HepG2 (cell line): ENCODE data around the gene ADAMTS17. TPM values are rescaled to one million over a fixed set of nuclear protein-coding genes. Genes with fewer than 3 reads are reported as not detected.

Experiments
- HOXA5 ChIP-seq: sonication (generic); formaldehyde crosslinking; IDR thresholded peaks from 2 replicates; pipeline ENCODE4 v1.4.0; 2020; ENCODE audit warnings: missing genetic modification reagents
- NFE2 ChIP-seq: sonication (generic); formaldehyde crosslinking; IDR thresholded peaks from 2 replicates; pipeline ENCODE4 v1.4.0; 2020; ENCODE audit warnings: missing genetic modification reagents
- U2AF2 ChIP-seq: fragments of 200-400 bp; formaldehyde crosslinking; IDR thresholded peaks from 2 replicates; pipeline ENCODE4 v1.6.1; 2017; ENCODE audit warnings: low read depth, mild to moderate bottlenecking, low read length
- ZNF317 ChIP-seq: sonication (generic); formaldehyde crosslinking; IDR thresholded peaks from 2 replicates; pipeline ENCODE4 v1.5.0; 2020; ENCODE audit warnings: mild to moderate bottlenecking, missing genetic modification reagents
- ZNF615 ChIP-seq: sonication (generic); formaldehyde crosslinking; IDR thresholded peaks from 2 replicates; pipeline ENCODE4 v1.5.0; 2020; ENCODE audit warnings: mild to moderate bottlenecking, missing genetic modification reagents, borderline replicate concordance
- ZNF619 ChIP-seq: sonication (generic); formaldehyde crosslinking; IDR thresholded peaks from 2 replicates; pipeline ENCODE4 v1.4.0; 2020; ENCODE audit warnings: mild to moderate bottlenecking, missing genetic modification reagents
- ZNF670 ChIP-seq: sonication (generic); formaldehyde crosslinking; IDR thresholded peaks from 2 replicates; pipeline ENCODE4 v1.8.0; 2022; ENCODE audit warnings: mild to moderate bottlenecking, missing genetic modification reagents, borderline replicate concordance
- ZNF782 ChIP-seq: sonication (generic); formaldehyde crosslinking; IDR thresholded peaks from 2 replicates; pipeline ENCODE4 v1.4.0; 2020; ENCODE audit warnings: missing genetic modification reagents, mild to moderate bottlenecking, borderline replicate concordance
- polyA plus RNA-seq, 8 experiments: library from polyadenylated mRNA; depleted of rRNA in 3 of 8; stranded (reverse) in 7 of 8; unstranded in 1 of 8; fragments of >200 nt; fragmentation: Illumina TruSeq in 4 of 8; extraction: Trizol in 4 of 8; gene quantifications; 2 replicates each; pipeline versions ENCODE4 v1.2.1 to v1.2.3, GENCODE V29; 2011 to 2016; ENCODE audit warnings: low read depth in 4 of 8, missing spikeins in 1 of 8, mixed read lengths in 1 of 8; ENCODE audit not compliant: insufficient read depth in 1 of 8
- total RNA-seq, 5 experiments: library from RNA; depleted of rRNA; stranded (reverse); fragments of >200 nt; fragmentation: Illumina TruSeq; extraction: Trizol; gene quantifications; 2 replicates each; pipeline ENCODE4 v1.2.3, GENCODE V29; 2016; ENCODE audit warnings: low read depth in 1 of 5
- TF ChIP-seq, protein P1 (sequence below): IDR thresholded peaks from 2 replicates; pipeline ENCODE4 v1.6.1; 2016; ENCODE audit warnings: missing compliant biosample characterization, missing genetic modification reagents, borderline replicate concordance
- TF ChIP-seq, protein P2 (sequence below): sonication (generic); formaldehyde crosslinking; IDR thresholded peaks from 2 replicates; pipeline ENCODE4 v1.4.0; 2020; ENCODE audit warnings: missing genetic modification reagents
- TF ChIP-seq, protein P3 (sequence below): sonication (generic); formaldehyde crosslinking; IDR thresholded peaks from 2 replicates; pipeline ENCODE4 v1.4.0; 2020; ENCODE audit warnings: missing genetic modification reagents, low read depth, mild to moderate bottlenecking, borderline replicate concordance
- TF ChIP-seq, protein P4 (sequence below): sonication (generic); formaldehyde crosslinking; IDR thresholded peaks from 2 replicates; pipeline ENCODE4 v1.5.0; 2020; ENCODE audit warnings: mild to moderate bottlenecking, missing genetic modification reagents, borderline replicate concordance

ADAMTS17 gene
- total and polyA plus RNA-seq, 2 of the 13 experiments (the other 11 are each of a cell fraction or from before 2014, with no cell fraction given) = 0.02 to 0.04 TPM

DNA sequence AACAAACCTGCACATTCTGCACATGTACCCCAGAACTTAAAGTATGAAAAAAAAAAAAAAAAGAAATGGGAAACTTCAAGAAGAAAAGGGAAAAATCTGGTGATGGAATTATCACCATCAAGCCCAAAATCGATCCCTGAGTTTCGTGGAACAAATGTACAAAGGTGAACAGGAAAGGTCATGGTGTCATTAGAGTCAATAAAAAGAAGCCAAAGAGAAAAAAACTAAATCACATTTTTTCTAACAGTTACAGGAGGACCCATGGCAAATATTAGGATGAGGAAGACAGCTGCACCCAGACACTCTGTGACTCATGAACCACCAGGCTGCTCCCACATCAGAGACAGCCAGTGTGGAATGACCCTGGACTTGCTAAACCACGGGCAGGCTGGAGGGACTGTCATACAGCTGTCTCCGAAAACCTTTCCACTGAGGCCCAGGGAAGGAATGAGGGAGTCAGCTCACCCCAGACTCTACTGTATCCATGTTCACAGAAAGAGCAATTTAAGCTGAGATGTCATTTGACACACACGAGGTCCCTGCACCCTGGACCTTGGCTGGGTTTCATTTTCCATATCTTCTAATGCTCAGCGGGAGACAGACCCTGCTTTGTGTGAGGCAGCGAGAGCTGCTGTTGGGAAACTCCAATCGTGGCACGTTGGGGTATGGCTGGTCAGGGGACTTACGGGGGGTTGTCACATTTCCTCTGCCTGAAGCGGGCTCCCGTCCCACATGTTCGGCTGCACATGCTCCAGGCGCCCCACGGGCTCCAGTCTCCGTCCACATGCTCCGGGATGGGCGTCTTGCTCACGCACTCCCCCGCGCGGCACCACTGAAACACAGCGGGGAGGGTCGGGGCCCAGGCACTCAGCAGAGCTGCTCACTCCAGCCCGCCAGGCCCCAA, 210.2 kb downstream of the ADAMTS17 start (continued):
- TF ChIP-seq, protein P1, sequence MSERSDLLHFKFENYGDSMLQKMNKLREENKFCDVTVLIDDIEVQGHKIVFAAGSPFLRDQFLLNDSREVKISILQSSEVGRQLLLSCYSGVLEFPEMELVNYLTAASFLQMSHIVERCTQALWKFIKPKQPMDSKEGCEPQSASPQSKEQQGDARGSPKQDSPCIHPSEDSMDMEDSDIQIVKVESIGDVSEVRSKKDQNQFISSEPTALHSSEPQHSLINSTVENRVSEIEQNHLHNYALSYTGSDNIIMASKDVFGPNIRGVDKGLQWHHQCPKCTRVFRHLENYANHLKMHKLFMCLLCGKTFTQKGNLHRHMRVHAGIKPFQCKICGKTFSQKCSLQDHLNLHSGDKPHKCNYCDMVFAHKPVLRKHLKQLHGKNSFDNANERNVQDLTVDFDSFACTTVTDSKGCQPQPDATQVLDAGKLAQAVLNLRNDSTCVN (CRISPR knock-in tag) = no peak
- TF ChIP-seq ZNF782 (no peak), U2AF2 (no peak), ZNF615 (CRISPR knock-in tag) (no peak), ZNF619 (CRISPR knock-in tag) (peak; percentile 94), ZNF317 (peak; percentile 81), ZNF670 (CRISPR knock-in tag) (no peak), HOXA5 (peak; percentile 57; the same call in 1 of the 2 replicates), NFE2 (no peak)
- TF ChIP-seq, protein P2, sequence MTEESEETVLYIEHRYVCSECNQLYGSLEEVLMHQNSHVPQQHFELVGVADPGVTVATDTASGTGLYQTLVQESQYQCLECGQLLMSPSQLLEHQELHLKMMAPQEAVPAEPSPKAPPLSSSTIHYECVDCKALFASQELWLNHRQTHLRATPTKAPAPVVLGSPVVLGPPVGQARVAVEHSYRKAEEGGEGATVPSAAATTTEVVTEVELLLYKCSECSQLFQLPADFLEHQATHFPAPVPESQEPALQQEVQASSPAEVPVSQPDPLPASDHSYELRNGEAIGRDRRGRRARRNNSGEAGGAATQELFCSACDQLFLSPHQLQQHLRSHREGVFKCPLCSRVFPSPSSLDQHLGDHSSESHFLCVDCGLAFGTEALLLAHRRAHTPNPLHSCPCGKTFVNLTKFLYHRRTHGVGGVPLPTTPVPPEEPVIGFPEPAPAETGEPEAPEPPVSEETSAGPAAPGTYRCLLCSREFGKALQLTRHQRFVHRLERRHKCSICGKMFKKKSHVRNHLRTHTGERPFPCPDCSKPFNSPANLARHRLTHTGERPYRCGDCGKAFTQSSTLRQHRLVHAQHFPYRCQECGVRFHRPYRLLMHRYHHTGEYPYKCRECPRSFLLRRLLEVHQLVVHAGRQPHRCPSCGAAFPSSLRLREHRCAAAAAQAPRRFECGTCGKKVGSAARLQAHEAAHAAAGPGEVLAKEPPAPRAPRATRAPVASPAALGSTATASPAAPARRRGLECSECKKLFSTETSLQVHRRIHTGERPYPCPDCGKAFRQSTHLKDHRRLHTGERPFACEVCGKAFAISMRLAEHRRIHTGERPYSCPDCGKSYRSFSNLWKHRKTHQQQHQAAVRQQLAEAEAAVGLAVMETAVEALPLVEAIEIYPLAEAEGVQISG (CRISPR knock-in tag) = peak; percentile 63
- TF ChIP-seq, protein P3, sequence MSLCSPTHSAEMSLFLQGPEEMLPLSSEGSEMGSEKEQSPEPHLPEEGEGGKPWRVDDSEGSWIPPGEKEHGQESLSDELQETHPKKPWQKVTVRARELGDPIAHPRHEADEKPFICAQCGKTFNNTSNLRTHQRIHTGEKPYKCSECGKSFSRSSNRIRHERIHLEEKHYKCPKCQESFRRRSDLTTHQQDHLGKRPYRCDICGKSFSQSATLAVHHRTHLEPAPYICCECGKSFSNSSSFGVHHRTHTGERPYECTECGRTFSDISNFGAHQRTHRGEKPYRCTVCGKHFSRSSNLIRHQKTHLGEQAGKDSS (CRISPR knock-in tag) = peak; percentile 84
- TF ChIP-seq, protein P4, sequence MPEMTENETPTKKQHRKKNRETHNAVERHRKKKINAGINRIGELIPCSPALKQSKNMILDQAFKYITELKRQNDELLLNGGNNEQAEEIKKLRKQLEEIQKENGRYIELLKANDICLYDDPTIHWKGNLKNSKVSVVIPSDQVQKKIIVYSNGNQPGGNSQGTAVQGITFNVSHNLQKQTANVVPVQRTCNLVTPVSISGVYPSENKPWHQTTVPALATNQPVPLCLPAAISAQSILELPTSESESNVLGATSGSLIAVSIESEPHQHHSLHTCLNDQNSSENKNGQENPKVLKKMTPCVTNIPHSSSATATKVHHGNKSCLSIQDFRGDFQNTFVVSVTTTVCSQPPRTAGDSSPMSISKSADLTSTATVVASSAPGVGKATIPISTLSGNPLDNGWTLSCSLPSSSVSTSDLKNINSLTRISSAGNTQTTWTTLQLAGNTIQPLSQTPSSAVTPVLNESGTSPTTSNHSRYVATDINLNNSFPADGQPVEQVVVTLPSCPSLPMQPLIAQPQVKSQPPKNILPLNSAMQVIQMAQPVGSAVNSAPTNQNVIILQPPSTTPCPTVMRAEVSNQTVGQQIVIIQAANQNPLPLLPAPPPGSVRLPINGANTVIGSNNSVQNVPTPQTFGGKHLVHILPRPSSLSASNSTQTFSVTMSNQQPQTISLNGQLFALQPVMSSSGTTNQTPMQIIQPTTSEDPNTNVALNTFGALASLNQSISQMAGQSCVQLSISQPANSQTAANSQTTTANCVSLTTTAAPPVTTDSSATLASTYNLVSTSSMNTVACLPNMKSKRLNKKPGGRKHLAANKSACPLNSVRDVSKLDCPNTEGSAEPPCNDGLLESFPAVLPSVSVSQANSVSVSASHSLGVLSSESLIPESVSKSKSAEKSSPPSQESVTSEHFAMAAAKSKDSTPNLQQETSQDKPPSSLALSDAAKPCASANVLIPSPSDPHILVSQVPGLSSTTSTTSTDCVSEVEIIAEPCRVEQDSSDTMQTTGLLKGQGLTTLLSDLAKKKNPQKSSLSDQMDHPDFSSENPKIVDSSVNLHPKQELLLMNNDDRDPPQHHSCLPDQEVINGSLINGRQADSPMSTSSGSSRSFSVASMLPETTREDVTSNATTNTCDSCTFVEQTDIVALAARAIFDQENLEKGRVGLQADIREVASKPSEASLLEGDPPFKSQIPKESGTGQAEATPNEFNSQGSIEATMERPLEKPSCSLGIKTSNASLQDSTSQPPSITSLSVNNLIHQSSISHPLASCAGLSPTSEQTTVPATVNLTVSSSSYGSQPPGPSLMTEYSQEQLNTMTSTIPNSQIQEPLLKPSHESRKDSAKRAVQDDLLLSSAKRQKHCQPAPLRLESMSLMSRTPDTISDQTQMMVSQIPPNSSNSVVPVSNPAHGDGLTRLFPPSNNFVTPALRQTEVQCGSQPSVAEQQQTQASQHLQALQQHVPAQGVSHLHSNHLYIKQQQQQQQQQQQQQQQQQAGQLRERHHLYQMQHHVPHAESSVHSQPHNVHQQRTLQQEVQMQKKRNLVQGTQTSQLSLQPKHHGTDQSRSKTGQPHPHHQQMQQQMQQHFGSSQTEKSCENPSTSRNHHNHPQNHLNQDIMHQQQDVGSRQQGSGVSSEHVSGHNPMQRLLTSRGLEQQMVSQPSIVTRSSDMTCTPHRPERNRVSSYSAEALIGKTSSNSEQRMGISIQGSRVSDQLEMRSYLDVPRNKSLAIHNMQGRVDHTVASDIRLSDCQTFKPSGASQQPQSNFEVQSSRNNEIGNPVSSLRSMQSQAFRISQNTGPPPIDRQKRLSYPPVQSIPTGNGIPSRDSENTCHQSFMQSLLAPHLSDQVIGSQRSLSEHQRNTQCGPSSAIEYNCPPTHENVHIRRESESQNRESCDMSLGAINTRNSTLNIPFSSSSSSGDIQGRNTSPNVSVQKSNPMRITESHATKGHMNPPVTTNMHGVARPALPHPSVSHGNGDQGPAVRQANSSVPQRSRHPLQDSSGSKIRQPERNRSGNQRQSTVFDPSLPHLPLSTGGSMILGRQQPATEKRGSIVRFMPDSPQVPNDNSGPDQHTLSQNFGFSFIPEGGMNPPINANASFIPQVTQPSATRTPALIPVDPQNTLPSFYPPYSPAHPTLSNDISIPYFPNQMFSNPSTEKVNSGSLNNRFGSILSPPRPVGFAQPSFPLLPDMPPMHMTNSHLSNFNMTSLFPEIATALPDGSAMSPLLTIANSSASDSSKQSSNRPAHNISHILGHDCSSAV (CRISPR knock-in tag) = no peak
